CD14-positive monocyte (primary cell): ENCODE results near the gene NCDN. TPM values are rescaled to one million over a fixed set of nuclear protein-coding genes. Genes with fewer than 3 reads are reported as not detected.
"Not testable (repeated sequence)": the region's sequence is repeated elsewhere in the genome, so short reads cannot be mapped to it uniquely, and the experiment has no call there.

ENCODE experiments used
- DNase-seq, 3 donors: peaks; one replicate each; pipeline ENCODE4 v3.0.0-alpha.2; 2011 to 2022
- H2AFZ ChIP-seq: 2 replicates; pipeline ENCODE4 v1.6.0; 2012; ENCODE audit warnings: mild to moderate bottlenecking, low read depth, low read length, inconsistent platforms; ENCODE audit not compliant: insufficient read depth, poor library complexity, severe bottlenecking
- H3K27ac ChIP-seq, 2 donors: 1 replicate in 1 of 2; 2 replicates in 1 of 2; pipeline ENCODE4 v1.5.1; 2012 to 2013; ENCODE audit warnings: low read length in 2 of 2, control low read depth in 1 of 2, inconsistent platforms in 1 of 2, low read depth in 1 of 2, mild to moderate bottlenecking in 1 of 2
- H3K27me3 ChIP-seq, 2 donors: one replicate each; pipeline versions ENCODE4 v1.6.0 to v1.6.1; 2011 to 2013; ENCODE audit warnings: low read length in 2 of 2; ENCODE audit not compliant: control insufficient read depth in 2 of 2, insufficient read depth in 2 of 2
- H3K36me3 ChIP-seq, 2 donors: replicated peaks in 1 of 2; 1 replicate in 1 of 2; 2 replicates in 1 of 2; pipeline versions ENCODE4 v1.5.1 to v1.6.1; 2012 to 2013; ENCODE audit warnings: low read length in 2 of 2, control low read depth in 1 of 2, inconsistent platforms in 1 of 2, mild to moderate bottlenecking in 1 of 2; ENCODE audit not compliant: insufficient read depth in 2 of 2, control insufficient read depth in 1 of 2
- H3K4me1 ChIP-seq, 2 donors: 1 replicate in 1 of 2; 2 replicates in 1 of 2; pipeline versions ENCODE4 v1.5.1 to v1.6.1; 2012 to 2013; ENCODE audit warnings: low read length in 2 of 2, control low read depth in 1 of 2, inconsistent platforms in 1 of 2, mild to moderate bottlenecking in 1 of 2, moderate library complexity in 1 of 2; ENCODE audit not compliant: insufficient read depth in 2 of 2, control insufficient read depth in 1 of 2
- H3K4me2 ChIP-seq: replicated peaks from 2 replicates; pipeline ENCODE3; 2012; ENCODE audit warnings: low read length, moderate library complexity, mild to moderate bottlenecking; ENCODE audit not compliant: poor library complexity, severe bottlenecking; ENCODE audit errors: extremely low read depth
- H3K4me3 ChIP-seq, 3 experiments: fragments of 200-600 bp in 1 of 3; sonication (generic) in 1 of 3; replicated peaks in 1 of 3; 1 replicate in 2 of 3; 2 replicates in 1 of 3; pipeline ENCODE4 v1.5.1; 2011 to 2013; ENCODE audit warnings: low read length in 3 of 3, mild to moderate bottlenecking in 3 of 3, control low read depth in 2 of 3, low read depth in 2 of 3, inconsistent platforms in 1 of 3, moderate library complexity in 1 of 3
- H3K79me2 ChIP-seq: 2 replicates; pipeline ENCODE4 v1.6.0; 2012; ENCODE audit warnings: mild to moderate bottlenecking, control low read depth, inconsistent platforms, low read length, moderate library complexity; ENCODE audit not compliant: insufficient read depth
- H3K9ac ChIP-seq: 2 replicates; pipeline ENCODE4 v1.6.0; 2017; ENCODE audit warnings: low read length, mild to moderate bottlenecking; ENCODE audit not compliant: insufficient read depth, poor library complexity, severe bottlenecking
- H3K9me3 ChIP-seq, 2 donors: replicated peaks in 1 of 2; 1 replicate in 1 of 2; 2 replicates in 1 of 2; pipeline versions ENCODE4 v1.5.1 to v1.6.1; 2012 to 2013; ENCODE audit warnings: low read length in 2 of 2, control low read depth in 1 of 2; ENCODE audit not compliant: control insufficient read depth in 1 of 2, insufficient read depth in 1 of 2
- H4K20me1 ChIP-seq: 2 replicates; pipeline ENCODE4 v1.6.0; 2012; ENCODE audit warnings: mild to moderate bottlenecking, low read length, control low read depth, moderate library complexity; ENCODE audit not compliant: insufficient read depth
- H3K27ac Mint-ChIP-seq, 7 donors: one replicate each; pipeline ENCODE4 v1.8.0; 2020; ENCODE audit warnings: mild to moderate bottlenecking in 7 of 7, mixed read lengths in 7 of 7, moderate library complexity in 6 of 7, inconsistent platforms in 2 of 7
- H3K27me3 Mint-ChIP-seq, 3 donors: one replicate each; pipeline ENCODE4 v1.8.0; 2021 to 2022; ENCODE audit warnings: low read depth in 3 of 3, mild to moderate bottlenecking in 3 of 3, mixed read lengths in 3 of 3, moderate library complexity in 3 of 3, inconsistent platforms in 1 of 3
- H3K36me3 Mint-ChIP-seq, 2 donors: one replicate each; pipeline ENCODE4 v1.8.0; 2020; ENCODE audit warnings: mixed read lengths in 2 of 2, inconsistent platforms in 1 of 2, mild to moderate bottlenecking in 1 of 2
- H3K4me1 Mint-ChIP-seq: one replicate; pipeline ENCODE4 v1.8.0; 2020; ENCODE audit warnings: mild to moderate bottlenecking, mixed read lengths
- H3K4me3 Mint-ChIP-seq, 2 donors: one replicate each; pipeline ENCODE4 v1.8.0; 2020; ENCODE audit warnings: mild to moderate bottlenecking in 2 of 2, mixed read lengths in 2 of 2, moderate library complexity in 1 of 2
- H3K9me3 Mint-ChIP-seq, 7 donors: one replicate each; pipeline ENCODE4 v1.8.0; 2020 to 2022; ENCODE audit warnings: mixed read lengths in 7 of 7, mild to moderate bottlenecking in 6 of 7, moderate library complexity in 6 of 7, inconsistent platforms in 2 of 7
- CTCF ChIP-seq: fragments of 200-600 bp; IDR thresholded peaks from one replicate; pipeline ENCODE4 v1.8.0; 2022; ENCODE audit warnings: antibody characterized with exemption, mild to moderate bottlenecking
- WGBS: methylation state at CpG from one replicate; pipeline ENCODE4 v1.1.5; 2013; ENCODE audit warnings: missing lambda C conversion rate; ENCODE audit not compliant: insufficient coverage; 5-methylcytosine and 5-hydroxymethylcytosine counted together
- intact Hi-C, 2 donors: fragments of 100-400 bp; cut with micrococcal nuclease; formaldehyde crosslinking; loops; one replicate each; pipeline versions ENCODE4 v1.15.0 to v1.15.1; 2023
- polyA plus RNA-seq, 3 donors: library from polyadenylated mRNA; depleted of rRNA in 1 of 3; unstranded in 2 of 3; stranded (reverse) in 1 of 3; fragments of 300-500 nt in 2 of 3; fragments of >200 nt in 1 of 3; fragmentation: Illumina TruSeq in 2 of 3; gene quantifications; 1 replicate in 2 of 3; 2 replicates in 1 of 3; pipeline ENCODE4 v1.2.3, GENCODE V29; 2012 to 2021

NCDN gene
- polyA plus RNA-seq, 3 donors: 5.0 to 7.9 (median 7.0) TPM

GRCh38 chr1:35575416-35575958 is 17.9 kb downstream of the NCDN start:
- H3K27ac ChIP-seq: no peak overlapping the region
- peak overlapping the region in 1 of 3 experiments; percentile 97 for H3K4me3 ChIP-seq
- H3K27me3 Mint-ChIP-seq: peaks cover 29 to 38% (median 38%) of the 10 kb centered on the region in 3 donors
- H3K4me1 Mint-ChIP-seq: peaks cover 40% of the 10 kb centered on the region
- H2AFZ ChIP-seq: no peak overlapping the region
- WGBS: 91% methylated on average over 5 of the region's 5 CpGs
- intact Hi-C loops: loop anchor here in 1 of 2 donors (10.0 kb wide), 1 partner anchor 69 kb away; the partner anchor contains the start of gene PSMB2
- no peak overlapping the region for H3K27ac Mint-ChIP-seq
- peak overlapping the region; percentile 22 to 94 for H3K4me3 Mint-ChIP-seq
- no peak for DNase-seq
- H3K9me3 Mint-ChIP-seq: peaks cover 0 to 8% (median 0%) of the 10 kb centered on the region in 7 donors
- no peak overlapping the region for H3K9ac ChIP-seq
- H3K36me3 Mint-ChIP-seq: peaks cover 10 to 28% of the 10 kb centered on the region in 2 donors
- H3K9me3 ChIP-seq: no peaks in the 10 kb centered on the region
- peaks cover 6 to 29% of the 10 kb centered on the region in 2 donors for H3K27me3 ChIP-seq
- no peaks in the 10 kb centered on the region for H4K20me1 ChIP-seq
- no peaks in the 10 kb centered on the region for H3K36me3 ChIP-seq
- H3K4me1 ChIP-seq: peaks cover 48 to 56% of the 10 kb centered on the region in 2 donors
- peak overlapping the region; percentile 99 for H3K4me2 ChIP-seq
- no peak for TF ChIP-seq CTCF
- peaks cover 4% of the 10 kb centered on the region for H3K79me2 ChIP-seq

GRCh38 chr1:35576061-35576765 is 18.6 kb downstream of the NCDN start:
- Mint-ChIP-seq H3K27ac (peak overlapping the region in 4 of 7 donors; percentile 10 to 82 (median 52)), H3K36me3 (peaks cover 7 to 25% of the 10 kb centered on the region in 2 donors), H3K4me1 (peaks cover 45% of the 10 kb centered on the region), H3K9me3 (peaks cover 0 to 8% (median 0%) of the 10 kb centered on the region in 7 donors), H3K27me3 (peaks cover 27 to 39% (median 38%) of the 10 kb centered on the region in 3 donors), H3K4me3 (peak overlapping the region; percentile 94 to 96)
- Histone ChIP-seq H3K4me1 (peaks cover 48 to 58% of the 10 kb centered on the region in 2 donors), H3K4me3 (peak overlapping the region; percentile 39 to 97 (median 84)), H3K27me3 (peaks cover 6 to 29% of the 10 kb centered on the region in 2 donors), H3K9me3 (no peaks in the 10 kb centered on the region), H3K36me3 (no peaks in the 10 kb centered on the region), H3K27ac (no peak overlapping the region), H3K9ac (peak overlapping the region; percentile 79), H3K4me2 (peak overlapping the region; percentile 99), H2AFZ (peak overlapping the region; percentile 100), H4K20me1 (no peaks in the 10 kb centered on the region), H3K79me2 (peaks cover 4% of the 10 kb centered on the region)
- intact Hi-C loops: loop anchor here in 1 of 2 donors (10.0 kb wide), 1 partner anchor 69 kb away; the partner anchor contains the start of gene PSMB2
- WGBS: 30% methylated on average over 10 of the region's 10 CpGs
- no peak for TF ChIP-seq CTCF
- DNase-seq: peak in 1 of 3 donors; percentile 12

- Histone ChIP-seq H3K4me2 (peak overlapping the region; percentile 99), H3K27ac (peak overlapping the region in 1 of 2 donors; percentile 83), H3K9ac (peak overlapping the region; percentile 79), H3K4me1 (peaks cover 48 to 58% of the 10 kb centered on the region in 2 donors), H2AFZ (peak overlapping the region; percentile 100), H3K4me3 (peak overlapping the region; percentile 84 to 97 (median 91)), H3K27me3 (peaks cover 6 to 29% of the 10 kb centered on the region in 2 donors)
- H3K4me1 Mint-ChIP-seq: peaks cover 45% of the 10 kb centered on the region
- not testable (repeated sequence) for H3K9me3 Mint-ChIP-seq, H4K20me1 ChIP-seq, H3K36me3 ChIP-seq, DNase-seq, H3K9me3 ChIP-seq, H3K79me2 ChIP-seq
- H3K27ac Mint-ChIP-seq: peak overlapping the region in 4 of 7 donors; percentile 10 to 82 (median 52)
- intact Hi-C loops: loop anchor here in 1 of 2 donors (10.0 kb wide), 1 partner anchor 68 kb away; the partner anchor contains the start of gene PSMB2
- WGBS: 8% methylated on average over 36 of the region's 37 CpGs
- H3K36me3 Mint-ChIP-seq: peaks cover 7 to 20% of the 10 kb centered on the region in 2 donors
- H3K4me3 Mint-ChIP-seq: peak overlapping the region; percentile 99 to 100
- peaks cover 24 to 38% (median 37%) of the 10 kb centered on the region in 3 donors for H3K27me3 Mint-ChIP-seq
Measured at GRCh38 chr1:35576766-35577070, 19.1 kb downstream of the NCDN start.
